Breast epithelium (tissue), 4 donors: ENCODE measurements around the gene GPC2. TPM values are rescaled to one million over a fixed set of nuclear protein-coding genes. Genes with fewer than 3 reads are reported as not detected.
"Not testable (repeated sequence)": the region's sequence is repeated elsewhere in the genome, so short reads cannot be mapped to it uniquely, and the experiment has no call there.

Experiments used
- DNase-seq, 2 donors: peaks; one replicate each; pipeline ENCODE4 v3.0.0-alpha.2; 2019; ENCODE audit warnings: low spot score in 2 of 2
- H3K27ac ChIP-seq, 2 donors: fragments of 200-600 bp; sonication (generic) in 1 of 2; one replicate each; pipeline ENCODE4 v1.5.1; 2016 to 2019; ENCODE audit warnings: mild to moderate bottlenecking in 1 of 2
- H3K27me3 ChIP-seq, 2 donors: fragments of 200-600 bp; sonication (generic) in 1 of 2; one replicate each; pipeline versions ENCODE4 v1.5.1 to v1.6.0; 2017 to 2019; ENCODE audit warnings: control low read depth in 1 of 2, mild to moderate bottlenecking in 1 of 2
- H3K36me3 ChIP-seq: fragments of 200-600 bp; one replicate; pipeline ENCODE4 v1.5.1; 2019
- H3K4me1 ChIP-seq, 2 donors: fragments of 200-600 bp; sonication (generic); one replicate each; pipeline ENCODE4 v1.5.1; 2016 to 2019; ENCODE audit warnings: control low read depth in 1 of 2
- H3K4me3 ChIP-seq, 3 donors: fragments of 200-600 bp; sonication (generic); 1 replicate in 2 of 3; 2 replicates in 1 of 3; pipeline ENCODE4 v1.5.1; 2016 to 2019; ENCODE audit warnings: mild to moderate bottlenecking in 3 of 3, moderate library complexity in 2 of 3
- H3K9me3 ChIP-seq, 2 donors: fragments of 200-600 bp; sonication (generic) in 1 of 2; one replicate each; pipeline ENCODE4 v1.5.1; 2016 to 2019; ENCODE audit warnings: control low read depth in 1 of 2
- POLR2A ChIP-seq: fragments of 450-650 bp; IDR thresholded peaks from one replicate; pipeline ENCODE4 v1.6.1; 2016; ENCODE audit warnings: antibody characterized with exemption, mild to moderate bottlenecking, moderate library complexity
- POLR2AphosphoS5 ChIP-seq, 3 donors: sonication (generic); formaldehyde crosslinking; IDR thresholded peaks; one replicate each; pipeline ENCODE4 v1.6.1; 2017; ENCODE audit warnings: antibody characterized with exemption in 3 of 3
- intact Hi-C: fragments of 100-400 bp; cut with DNase I; formaldehyde crosslinking; loops from one replicate; pipeline ENCODE4 v1.15.1; 2023; ENCODE audit warnings: low total_unique reads
- total RNA-seq, 3 donors: library from RNA; depleted of rRNA; stranded (reverse); fragments of >200 nt; gene quantifications; one replicate each; pipeline ENCODE4 v1.1.0, GENCODE V29; 2016
- TF ChIP-seq, protein P1 (sequence below), 3 donors: fragments of 450-650 bp; IDR thresholded peaks; one replicate each; pipeline ENCODE4 v1.5.1; 2016 to 2017; ENCODE audit warnings: antibody characterized with exemption in 3 of 3, mild to moderate bottlenecking in 3 of 3, moderate library complexity in 3 of 3

Gene GPC2
- total RNA-seq, 3 donors from 2014 or later, result 1.4 to 3.6 (median 3.4) TPM

DNA sequence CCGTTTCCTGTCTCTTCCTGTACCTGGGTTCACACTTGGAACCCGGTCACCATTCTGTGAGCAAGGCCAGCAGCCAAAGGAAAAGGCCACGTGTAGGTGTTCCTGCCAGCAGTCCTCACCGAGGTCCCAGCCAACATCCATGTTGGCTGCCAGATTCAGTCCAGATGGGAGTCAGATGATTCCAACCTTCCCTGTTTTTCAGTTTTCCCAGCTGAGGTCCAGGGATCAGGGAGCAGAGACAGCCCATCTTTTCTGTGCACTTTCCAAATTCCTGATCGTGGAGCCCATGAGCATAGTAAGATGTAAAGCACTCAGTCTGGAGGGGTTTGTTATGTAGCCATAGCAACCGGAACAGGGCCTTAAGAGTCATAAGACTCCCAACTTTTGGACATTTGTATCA is 38.7 kb upstream of the GPC2 start:
- DNase-seq, result peak in 1 of 2 donors; percentile 24
- TF ChIP-seq POLR2A (no peak), POLR2AphosphoS5 (IDR thresholded peaks at IDR 0.05) (no peak)
- TF ChIP-seq, protein P1, sequence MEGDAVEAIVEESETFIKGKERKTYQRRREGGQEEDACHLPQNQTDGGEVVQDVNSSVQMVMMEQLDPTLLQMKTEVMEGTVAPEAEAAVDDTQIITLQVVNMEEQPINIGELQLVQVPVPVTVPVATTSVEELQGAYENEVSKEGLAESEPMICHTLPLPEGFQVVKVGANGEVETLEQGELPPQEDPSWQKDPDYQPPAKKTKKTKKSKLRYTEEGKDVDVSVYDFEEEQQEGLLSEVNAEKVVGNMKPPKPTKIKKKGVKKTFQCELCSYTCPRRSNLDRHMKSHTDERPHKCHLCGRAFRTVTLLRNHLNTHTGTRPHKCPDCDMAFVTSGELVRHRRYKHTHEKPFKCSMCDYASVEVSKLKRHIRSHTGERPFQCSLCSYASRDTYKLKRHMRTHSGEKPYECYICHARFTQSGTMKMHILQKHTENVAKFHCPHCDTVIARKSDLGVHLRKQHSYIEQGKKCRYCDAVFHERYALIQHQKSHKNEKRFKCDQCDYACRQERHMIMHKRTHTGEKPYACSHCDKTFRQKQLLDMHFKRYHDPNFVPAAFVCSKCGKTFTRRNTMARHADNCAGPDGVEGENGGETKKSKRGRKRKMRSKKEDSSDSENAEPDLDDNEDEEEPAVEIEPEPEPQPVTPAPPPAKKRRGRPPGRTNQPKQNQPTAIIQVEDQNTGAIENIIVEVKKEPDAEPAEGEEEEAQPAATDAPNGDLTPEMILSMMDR (IDR thresholded peaks at IDR 0.05), result no peak
- Histone ChIP-seq H3K36me3 (no peaks in the 10 kb centered on the region), H3K27me3 (no peaks in the 10 kb centered on the region), H3K27ac (peak overlapping the region in 1 of 2 donors; percentile 9), H3K4me1 (no peaks in the 10 kb centered on the region), H3K4me3 (no peak overlapping the region), H3K9me3 (no peaks in the 10 kb centered on the region)
- intact Hi-C loops, result no loop called here

DNA sequence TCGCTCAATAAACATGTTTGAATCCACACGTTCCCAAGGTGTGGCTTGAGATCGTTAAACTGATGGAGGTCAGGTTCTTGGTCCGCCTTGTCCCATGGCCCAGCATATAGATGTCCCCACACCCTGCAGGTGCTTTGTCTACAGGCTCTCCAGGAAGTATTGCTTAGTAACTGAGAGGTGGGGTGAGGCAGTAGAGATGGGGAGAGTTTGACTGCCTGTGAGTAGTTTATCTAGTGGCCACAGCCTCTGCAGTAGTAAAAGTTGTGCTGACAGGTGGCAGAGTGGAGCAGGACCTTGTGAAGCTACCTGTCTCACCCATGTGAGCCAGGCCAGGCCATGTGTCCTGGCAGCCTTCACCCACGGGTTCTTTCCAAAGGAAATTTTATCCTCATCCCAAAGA is 37.2 kb upstream of the GPC2 start:
- DNase-seq, H3K4me3 ChIP-seq, intact Hi-C loops: not testable (repeated sequence)

DNA sequence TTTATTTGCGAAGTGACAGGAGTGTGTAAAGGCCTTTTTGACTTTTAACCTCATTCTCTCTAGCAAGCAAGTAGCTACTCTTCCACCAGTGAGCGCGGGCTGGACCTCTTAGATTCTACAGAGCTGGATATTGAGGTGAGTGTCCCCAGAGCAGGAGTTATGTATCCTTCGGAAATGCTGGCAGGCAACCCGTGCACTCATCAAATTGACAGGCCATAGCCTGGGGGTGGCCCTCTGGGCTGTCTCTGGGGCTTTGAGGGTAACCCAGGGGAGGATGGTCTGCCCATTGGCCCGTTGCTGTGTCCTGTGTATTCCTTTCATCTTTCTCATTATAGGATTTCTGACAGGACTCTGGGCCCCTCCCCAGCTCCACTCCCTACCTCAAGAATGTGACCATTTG is 36.5 kb upstream of the GPC2 start:
- no peak for DNase-seq
- no peak overlapping the region for H3K27ac ChIP-seq
- TF ChIP-seq, protein P1 (IDR thresholded peaks at IDR 0.05), result no peak
- TF ChIP-seq POLR2A (no peak), POLR2AphosphoS5 (IDR thresholded peaks at IDR 0.05) (no peak)
- H3K4me3 ChIP-seq, result no peak overlapping the region
- no peaks in the 10 kb centered on the region for H3K9me3 ChIP-seq
- no peaks in the 10 kb centered on the region for H3K36me3 ChIP-seq
- H3K27me3 ChIP-seq, result no peaks in the 10 kb centered on the region
- H3K4me1 ChIP-seq, result no peaks in the 10 kb centered on the region
- intact Hi-C loops, result no loop called here

More for the DNA sequence above, 37.2 kb upstream of the GPC2 start:
- not testable (repeated sequence) for H3K4me1 ChIP-seq, H3K27me3 ChIP-seq, H3K36me3 ChIP-seq, H3K9me3 ChIP-seq, H3K27ac ChIP-seq

DNA sequence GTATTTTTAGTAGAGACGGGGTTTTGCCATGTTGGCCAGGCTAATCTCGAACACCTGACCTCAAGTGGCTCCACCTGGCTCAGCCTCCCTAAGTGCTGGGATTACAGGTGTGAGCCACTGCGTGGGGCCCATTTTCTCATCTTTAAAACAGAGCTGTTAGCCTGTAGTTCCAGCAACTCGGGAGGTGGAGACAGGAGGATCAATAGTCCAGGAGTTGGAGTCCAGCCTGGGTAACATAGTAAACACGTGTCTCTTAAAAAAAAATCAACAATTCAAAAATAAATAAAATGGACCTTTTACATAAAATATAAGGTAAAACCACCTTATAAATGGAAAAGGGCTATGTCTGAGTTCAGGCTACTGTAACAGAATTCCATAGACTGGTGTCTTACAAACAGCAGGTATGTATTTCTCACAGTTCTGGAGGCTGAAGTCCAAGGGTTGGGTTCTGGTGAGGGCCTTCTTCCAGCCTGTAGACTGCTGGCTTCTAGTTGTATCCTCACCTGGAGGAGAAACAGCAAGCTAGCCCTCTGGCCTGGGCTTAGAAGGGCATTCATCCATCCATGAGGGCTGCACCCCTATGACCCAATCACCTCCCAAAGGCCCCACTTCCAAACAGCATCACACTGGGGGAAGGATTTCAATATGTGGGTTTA is 35.6 kb upstream of the GPC2 start:
- H3K36me3 ChIP-seq, result no peaks in the 10 kb centered on the region
- no peak overlapping the region for H3K27ac ChIP-seq
- no peaks in the 10 kb centered on the region for H3K4me1 ChIP-seq
- TF ChIP-seq POLR2AphosphoS5 (IDR thresholded peaks at IDR 0.05) (no peak), POLR2A (no peak)
- TF ChIP-seq, protein P1 (IDR thresholded peaks at IDR 0.05), result no peak
- no peak for DNase-seq
- H3K27me3 ChIP-seq, result no peaks in the 10 kb centered on the region
- intact Hi-C loops, result no loop called here
- no peak overlapping the region for H3K4me3 ChIP-seq
- H3K9me3 ChIP-seq, result no peaks in the 10 kb centered on the region

DNA sequence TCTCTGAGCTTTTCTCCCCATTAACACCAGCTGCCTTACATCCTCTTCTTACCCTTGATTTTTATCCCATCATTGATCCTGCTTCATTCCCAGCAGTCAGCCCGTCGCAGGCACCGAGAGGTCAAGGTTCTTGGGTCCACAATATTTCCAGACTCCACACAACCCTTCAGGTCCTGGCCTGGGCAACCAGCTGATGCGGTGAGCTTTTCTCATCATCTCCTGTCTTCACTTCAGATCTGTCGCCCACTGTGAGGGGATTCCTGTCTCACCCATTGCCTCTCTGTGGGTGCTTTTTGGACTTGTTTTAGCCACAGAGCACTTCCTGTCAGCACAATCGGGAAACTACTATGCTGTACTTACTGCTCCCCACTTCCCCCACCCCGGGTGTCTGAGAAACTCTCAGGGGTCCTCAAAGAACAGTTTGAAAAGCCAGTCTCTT is 34.2 kb upstream of the GPC2 start:
- Histone ChIP-seq H3K27ac (no peak overlapping the region), H3K36me3 (no peaks in the 10 kb centered on the region), H3K4me1 (no peaks in the 10 kb centered on the region), H3K4me3 (no peak overlapping the region), H3K9me3 (no peaks in the 10 kb centered on the region), H3K27me3 (no peaks in the 10 kb centered on the region)
- no peak for DNase-seq
- intact Hi-C loops, result no loop called here
- TF ChIP-seq POLR2AphosphoS5 (IDR thresholded peaks at IDR 0.05) (no peak), POLR2A (no peak)
- TF ChIP-seq, protein P1 (IDR thresholded peaks at IDR 0.05), result no peak
